PC-3 (cell line): ENCODE measurements around the gene AKR1B15. TPM values are rescaled to one million over a fixed set of nuclear protein-coding genes. Genes with fewer than 3 reads are reported as not detected.

Experiments used
- ATAC-seq: fragments of 200-7000 bp; cut with Tn5 transposase; 2 replicates; pipeline ENCODE4 v1.9.1; 2020; ENCODE audit warnings: mild to moderate bottlenecking, moderate library complexity
- BruUV-seq: library from RNA; stranded (reverse); fragments of 400-500 nt; replicated peaks from 2 replicates; lab custom pipeline; 2021; lab: Mats Ljungman, UMichigan
- CTCF ChIA-PET: fragments of 300-600 bp; sonication (Branson Sonifier 250); formaldehyde crosslinking; loops from one replicate; lab custom pipeline; 2022; ENCODE audit warnings: antibody characterized with exemption; lab: Charles Lee
- POLR2A ChIA-PET: fragments of 300-600 bp; sonication (Branson Sonifier 250); formaldehyde crosslinking; loops from one replicate; lab custom pipeline; 2022; ENCODE audit warnings: antibody characterized with exemption; ENCODE audit not compliant: unreplicated experiment; lab: Charles Lee
- DNase-seq: peaks from one replicate; pipeline ENCODE4 v3.0.0-alpha.2; 2015
- H2AFZ ChIP-seq: fragments of 300-600 bp; sonication (generic); 2 replicates; pipeline ENCODE4 v1.6.0; 2016; ENCODE audit warnings: antibody characterized with exemption, low read length
- H3F3A ChIP-seq: fragments of 300-600 bp; sonication (generic); one replicate; pipeline ENCODE4 v1.6.0; 2017; ENCODE audit warnings: antibody characterized with exemption, low read length, control low read depth, mild to moderate bottlenecking; ENCODE audit not compliant: unreplicated experiment
- H3K27ac ChIP-seq: fragments of 300-600 bp; sonication (generic); 2 replicates; pipeline ENCODE4 v1.5.1; 2016; ENCODE audit warnings: mild to moderate bottlenecking, low read length
- H3K27me3 ChIP-seq: fragments of 300-600 bp; sonication (generic); 2 replicates; pipeline ENCODE4 v1.6.1; 2016; ENCODE audit warnings: low read length, mixed read lengths
- H3K36me3 ChIP-seq: fragments of 300-600 bp; sonication (generic); 2 replicates; pipeline ENCODE4 v1.6.1; 2016; ENCODE audit warnings: low read depth, mixed run types, low read length, mixed read lengths
- H3K4me1 ChIP-seq: fragments of 300-600 bp; sonication (generic); 2 replicates; pipeline ENCODE4 v1.5.1; 2016; ENCODE audit warnings: low read length; ENCODE audit not compliant: insufficient read depth
- H3K4me2 ChIP-seq: fragments of 300-600 bp; sonication (generic); 2 replicates; pipeline ENCODE4 v1.6.0; 2016; ENCODE audit warnings: low read length
- H3K4me3 ChIP-seq: fragments of 300-600 bp; sonication (generic); 2 replicates; pipeline ENCODE4 v1.5.1; 2016; ENCODE audit warnings: mild to moderate bottlenecking, low read length, mixed read lengths
- H3K79me2 ChIP-seq: fragments of 300-600 bp; sonication (generic); 2 replicates; pipeline ENCODE4 v1.6.1; 2017; ENCODE audit warnings: low read length, mixed read lengths
- H3K9ac ChIP-seq: fragments of 300-600 bp; sonication (generic); 2 replicates; pipeline ENCODE4 v1.6.0; 2016; ENCODE audit warnings: mild to moderate bottlenecking, low read length
- H3K9me2 ChIP-seq: fragments of 300-600 bp; sonication (generic); replicated peaks from 2 replicates; pipeline ENCODE4 v1.6.1; 2016; ENCODE audit warnings: mixed run types, low read length, mixed read lengths
- H3K9me3 ChIP-seq: fragments of 300-600 bp; sonication (generic); 2 replicates; pipeline ENCODE4 v1.6.1; 2016; ENCODE audit warnings: low read length, mixed read lengths
- H4K20me1 ChIP-seq: fragments of 300-600 bp; sonication (generic); 2 replicates; pipeline ENCODE4 v1.6.1; 2016; ENCODE audit warnings: low read length, mixed read lengths
- CTCF ChIP-seq: fragments of 300-600 bp; sonication (generic); conservative IDR thresholded peaks from 2 replicates; pipeline ENCODE4 v1.5.1; 2017; ENCODE audit warnings: antibody characterized with exemption, low read depth, mild to moderate bottlenecking, low read length
- EZH2 ChIP-seq: fragments of 300-600 bp; sonication (generic); IDR thresholded peaks from one replicate; pipeline ENCODE4 v1.6.1; 2017; ENCODE audit warnings: antibody characterized with exemption, mild to moderate bottlenecking, low read length; ENCODE audit not compliant: unreplicated experiment
- EZH2phosphoT487 ChIP-seq: fragments of 300-600 bp; sonication (generic); IDR thresholded peaks from 2 replicates; pipeline ENCODE4 v1.6.1; 2018; ENCODE audit warnings: mild to moderate bottlenecking, antibody characterized with exemption, low read length, borderline replicate concordance
- intact Hi-C: fragments of 100-400 bp; cut with micrococcal nuclease; formaldehyde crosslinking; loops from 2 replicates; pipeline ENCODE4 v1.9.0; 2023
- total RNA-seq: library from RNA; depleted of rRNA; stranded (reverse); fragments of >200 nt; gene quantifications from 2 replicates; pipeline ENCODE4 v1.2.3, GENCODE V29; 2014

The AKR1B15 gene
- total RNA-seq, 1 experiment from 2014 or later: 0.40 TPM

- Histone ChIP-seq H3K9me3 (no peaks in the 10 kb centered on the region), H2AFZ (no peak overlapping the region), H3K9ac (no peak overlapping the region), H3K4me2 (no peak overlapping the region), H3K27ac (no peak overlapping the region), H3K4me3 (no peak overlapping the region), H3K9me2 (no peaks in the 10 kb centered on the region), H4K20me1 (no peaks in the 10 kb centered on the region), H3K79me2 (no peaks in the 10 kb centered on the region), H3K4me1 (peaks cover 22% of the 10 kb centered on the region), H3F3A (peaks cover 9% of the 10 kb centered on the region), H3K36me3 (no peaks in the 10 kb centered on the region), H3K27me3 (no peaks in the 10 kb centered on the region)
- peak; percentile 25 for DNase-seq
- TF ChIP-seq EZH2phosphoT487: no peak
- TF ChIP-seq EZH2: no peak
- TF ChIP-seq CTCF: peak; percentile 54
- intact Hi-C loops: loop anchor here (5.0 kb wide), 1 partner anchor 340 kb away; no protein-coding TSS in a partner anchor
- BruUV-seq: no TSS peak
- ChIA-PET CTCF (interaction anchor here (1.0 kb wide), 2 partner anchors 21 to 89 kb away, joined by 3 to 4 read pairs; no protein-coding TSS in a partner anchor), POLR2A (no interaction called here)
- no peak for ATAC-seq
Observed at GRCh38 chr7:134612197-134612596, 63.3 kb downstream of the AKR1B15 start.

- TF ChIP-seq CTCF (no peak), EZH2 (no peak), EZH2phosphoT487 (no peak)
- Histone ChIP-seq H3K27me3 (no peaks in the 10 kb centered on the region), H3K9ac (peak overlapping the region; percentile 72), H3K9me3 (no peaks in the 10 kb centered on the region), H4K20me1 (no peaks in the 10 kb centered on the region), H3K36me3 (no peaks in the 10 kb centered on the region), H3F3A (peaks cover 9% of the 10 kb centered on the region), H3K9me2 (no peaks in the 10 kb centered on the region), H3K79me2 (no peaks in the 10 kb centered on the region), H3K4me3 (no peak overlapping the region), H3K4me2 (peak overlapping the region; percentile 50), H2AFZ (no peak overlapping the region), H3K4me1 (peaks cover 35% of the 10 kb centered on the region), H3K27ac (peak overlapping the region; percentile 94)
- intact Hi-C loops: loop anchor here (1.0 to 5.0 kb wide), 4 partner anchors 33 to 534 kb away; partner anchors contain the start of gene BPGM
- POLR2A ChIA-PET: interaction anchor here (0.5 to 0.6 kb wide), 4 partner anchors 17 to 1472 kb away, joined by 3 to 6 read pairs (median 3); no protein-coding TSS in a partner anchor
- CTCF ChIA-PET: interaction anchor here (0.5 to 1.0 kb wide), 7 partner anchors 12 to 330 kb away, joined by 3 to 4 read pairs (median 3); no protein-coding TSS in a partner anchor
- no TSS peak for BruUV-seq
- DNase-seq (peak; percentile 95), ATAC-seq (peak; percentile 88)
Observed at GRCh38 chr7:134613623-134614347, 64.9 kb downstream of the AKR1B15 start.

GRCh38 chr7:134616611-134617010, 67.7 kb downstream of the AKR1B15 start:
- no peaks in the 10 kb centered on the region for H3K36me3 ChIP-seq
- H3K4me3 ChIP-seq: no peak overlapping the region
- H3K4me1 ChIP-seq: peaks cover 54% of the 10 kb centered on the region
- DNase-seq (no peak), ATAC-seq (no peak)
- H3K9ac ChIP-seq: no peak overlapping the region
- intact Hi-C loops: no loop called here
- H3K4me2 ChIP-seq: no peak overlapping the region
- TF ChIP-seq EZH2 (no peak), EZH2phosphoT487 (no peak), CTCF (no peak)
- ChIA-PET CTCF (no interaction called here), POLR2A (no interaction called here)
- no peak overlapping the region for H3K27ac ChIP-seq
- H3F3A ChIP-seq: peaks cover 9% of the 10 kb centered on the region
- H3K9me3 ChIP-seq: no peaks in the 10 kb centered on the region
- no peak overlapping the region for H2AFZ ChIP-seq
- no peaks in the 10 kb centered on the region for H3K79me2 ChIP-seq
- no peaks in the 10 kb centered on the region for H3K27me3 ChIP-seq
- H4K20me1 ChIP-seq: no peaks in the 10 kb centered on the region
- no peaks in the 10 kb centered on the region for H3K9me2 ChIP-seq
- BruUV-seq: no TSS peak
